ENCODE measurements around the gene STX16. TPM values are rescaled to one million over a fixed set of nuclear protein-coding genes. Genes with fewer than 3 reads are reported as not detected.

The STX16 gene
- total RNA-seq, 1 experiment from 2014 or later = 89.1 TPM

DNA sequence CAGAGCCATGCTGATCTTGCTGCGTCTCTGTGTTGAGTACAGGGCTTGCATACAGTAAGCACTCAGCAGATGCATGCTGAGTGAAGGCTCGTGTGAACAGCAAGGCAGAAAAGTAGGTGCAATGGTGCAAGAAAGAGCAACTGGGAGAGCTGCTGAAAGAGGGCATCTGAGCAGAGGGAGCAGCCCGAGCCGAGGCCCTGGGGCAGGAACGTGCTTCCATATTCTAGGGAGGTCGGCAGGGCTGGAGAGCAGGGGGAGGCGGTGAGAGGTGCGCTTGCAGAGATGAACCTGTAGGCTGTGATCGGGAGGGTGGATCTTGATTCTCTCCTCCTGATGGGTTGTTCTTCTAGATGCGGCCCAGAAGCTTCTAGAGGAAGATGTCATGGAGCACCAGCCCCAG lies 26.4 kb upstream of the STX16 start:
- ChIA-PET POLR2A (no interaction called here), CTCF (no interaction called here)
- H3K9me3 Mint-ChIP-seq = peaks cover 11% of the 10 kb centered on the region
- H3K27ac Mint-ChIP-seq = no peak overlapping the region
- ATAC-seq = no peak
- TF ChIP-seq SOX15 (CRISPR knock-in tag; IDR thresholded peaks at IDR 0.05) (no peak), GRHL2 (CRISPR knock-in tag; IDR thresholded peaks at IDR 0.05; ENCODE audit: insufficient replicate concordance, severe bottlenecking) (no peak), ATF1 (CRISPR knock-in tag; IDR thresholded peaks at IDR 0.05) (no peak), RORB (CRISPR knock-in tag; IDR thresholded peaks at IDR 0.05) (no peak), NR1H2 (CRISPR knock-in tag; IDR thresholded peaks at IDR 0.05) (no peak), SMAD4 (CRISPR knock-in tag; IDR thresholded peaks at IDR 0.05) (no peak), ARID4B (CRISPR knock-in tag; IDR thresholded peaks at IDR 0.05; ENCODE audit: borderline replicate concordance) (no peak), FOXP4 (CRISPR knock-in tag; IDR thresholded peaks at IDR 0.05) (no peak), ZNF232 (CRISPR knock-in tag; IDR thresholded peaks at IDR 0.05) (no peak), ESRRA (CRISPR knock-in tag; IDR thresholded peaks at IDR 0.05; ENCODE audit: borderline replicate concordance) (no peak), IRF1 (CRISPR knock-in tag; IDR thresholded peaks at IDR 0.05) (no peak), ZNF396 (CRISPR knock-in tag; IDR thresholded peaks at IDR 0.05; ENCODE audit: borderline replicate concordance) (no peak), TCF7 (CRISPR knock-in tag; IDR thresholded peaks at IDR 0.05; ENCODE audit: low read depth) (no peak), TP53 (CRISPR knock-in tag; IDR thresholded peaks at IDR 0.05) (no peak)
- TF ChIP-seq, protein P1, sequence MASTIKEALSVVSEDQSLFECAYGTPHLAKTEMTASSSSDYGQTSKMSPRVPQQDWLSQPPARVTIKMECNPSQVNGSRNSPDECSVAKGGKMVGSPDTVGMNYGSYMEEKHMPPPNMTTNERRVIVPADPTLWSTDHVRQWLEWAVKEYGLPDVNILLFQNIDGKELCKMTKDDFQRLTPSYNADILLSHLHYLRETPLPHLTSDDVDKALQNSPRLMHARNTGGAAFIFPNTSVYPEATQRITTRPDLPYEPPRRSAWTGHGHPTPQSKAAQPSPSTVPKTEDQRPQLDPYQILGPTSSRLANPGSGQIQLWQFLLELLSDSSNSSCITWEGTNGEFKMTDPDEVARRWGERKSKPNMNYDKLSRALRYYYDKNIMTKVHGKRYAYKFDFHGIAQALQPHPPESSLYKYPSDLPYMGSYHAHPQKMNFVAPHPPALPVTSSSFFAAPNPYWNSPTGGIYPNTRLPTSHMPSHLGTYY (CRISPR knock-in tag; IDR thresholded peaks at IDR 0.05) = no peak
- TF ChIP-seq, protein P2, sequence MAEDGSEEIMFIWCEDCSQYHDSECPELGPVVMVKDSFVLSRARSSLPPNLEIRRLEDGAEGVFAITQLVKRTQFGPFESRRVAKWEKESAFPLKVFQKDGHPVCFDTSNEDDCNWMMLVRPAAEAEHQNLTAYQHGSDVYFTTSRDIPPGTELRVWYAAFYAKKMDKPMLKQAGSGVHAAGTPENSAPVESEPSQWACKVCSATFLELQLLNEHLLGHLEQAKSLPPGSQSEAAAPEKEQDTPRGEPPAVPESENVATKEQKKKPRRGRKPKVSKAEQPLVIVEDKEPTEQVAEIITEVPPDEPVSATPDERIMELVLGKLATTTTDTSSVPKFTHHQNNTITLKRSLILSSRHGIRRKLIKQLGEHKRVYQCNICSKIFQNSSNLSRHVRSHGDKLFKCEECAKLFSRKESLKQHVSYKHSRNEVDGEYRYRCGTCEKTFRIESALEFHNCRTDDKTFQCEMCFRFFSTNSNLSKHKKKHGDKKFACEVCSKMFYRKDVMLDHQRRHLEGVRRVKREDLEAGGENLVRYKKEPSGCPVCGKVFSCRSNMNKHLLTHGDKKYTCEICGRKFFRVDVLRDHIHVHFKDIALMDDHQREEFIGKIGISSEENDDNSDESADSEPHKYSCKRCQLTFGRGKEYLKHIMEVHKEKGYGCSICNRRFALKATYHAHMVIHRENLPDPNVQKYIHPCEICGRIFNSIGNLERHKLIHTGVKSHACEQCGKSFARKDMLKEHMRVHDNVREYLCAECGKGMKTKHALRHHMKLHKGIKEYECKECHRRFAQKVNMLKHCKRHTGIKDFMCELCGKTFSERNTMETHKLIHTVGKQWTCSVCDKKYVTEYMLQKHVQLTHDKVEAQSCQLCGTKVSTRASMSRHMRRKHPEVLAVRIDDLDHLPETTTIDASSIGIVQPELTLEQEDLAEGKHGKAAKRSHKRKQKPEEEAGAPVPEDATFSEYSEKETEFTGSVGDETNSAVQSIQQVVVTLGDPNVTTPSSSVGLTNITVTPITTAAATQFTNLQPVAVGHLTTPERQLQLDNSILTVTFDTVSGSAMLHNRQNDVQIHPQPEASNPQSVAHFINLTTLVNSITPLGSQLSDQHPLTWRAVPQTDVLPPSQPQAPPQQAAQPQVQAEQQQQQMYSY (CRISPR knock-in tag; IDR thresholded peaks at IDR 0.05) = no peak
- TF ChIP-seq, protein P3, sequence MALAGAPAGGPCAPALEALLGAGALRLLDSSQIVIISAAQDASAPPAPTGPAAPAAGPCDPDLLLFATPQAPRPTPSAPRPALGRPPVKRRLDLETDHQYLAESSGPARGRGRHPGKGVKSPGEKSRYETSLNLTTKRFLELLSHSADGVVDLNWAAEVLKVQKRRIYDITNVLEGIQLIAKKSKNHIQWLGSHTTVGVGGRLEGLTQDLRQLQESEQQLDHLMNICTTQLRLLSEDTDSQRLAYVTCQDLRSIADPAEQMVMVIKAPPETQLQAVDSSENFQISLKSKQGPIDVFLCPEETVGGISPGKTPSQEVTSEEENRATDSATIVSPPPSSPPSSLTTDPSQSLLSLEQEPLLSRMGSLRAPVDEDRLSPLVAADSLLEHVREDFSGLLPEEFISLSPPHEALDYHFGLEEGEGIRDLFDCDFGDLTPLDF (CRISPR knock-in tag; IDR thresholded peaks at IDR 0.05) = no peak
- no peak for DNase-seq (ENCODE audit: low spot score)
- H3K4me3 Mint-ChIP-seq = no peak overlapping the region
- H3K4me1 Mint-ChIP-seq = peaks cover 6% of the 10 kb centered on the region
- H3K36me3 Mint-ChIP-seq = no peaks in the 10 kb centered on the region; the same call in 1 of the 2 replicates
- H3K27me3 Mint-ChIP-seq (ENCODE audit: low read depth) = peaks cover 12% of the 10 kb centered on the region

Measured in WTC11 (cell line).